ENCODE measurements around the gene RPL19. TPM values are rescaled to one million over a fixed set of nuclear protein-coding genes. Genes with fewer than 3 reads are reported as not detected.

Gene RPL19
- total RNA-seq, 1 experiment from 2014 or later: 4,123 TPM

- DNase-seq: no peak
Measured at GRCh38 chr17:39225959-39226683, 26.0 kb downstream of the RPL19 start.

GRCh38 chr17:39227364-39227919, 27.4 kb downstream of the RPL19 start:
- Histone ChIP-seq H3K9me3 (no peaks in the 10 kb centered on the region), H3K36me3 (no peaks in the 10 kb centered on the region), H3K4me3 (no peak overlapping the region), H3K27me3 (peaks cover 7% of the 10 kb centered on the region)
- DNase-seq: no peak

More at GRCh38 chr17:39225959-39226683, 26.0 kb downstream of the RPL19 start:
- Histone ChIP-seq H3K36me3 (no peaks in the 10 kb centered on the region), H3K4me3 (no peak overlapping the region), H3K27me3 (peaks cover 7% of the 10 kb centered on the region), H3K9me3 (no peaks in the 10 kb centered on the region)

- Histone ChIP-seq H3K9me3 (no peaks in the 10 kb centered on the region), H3K4me3 (no peak overlapping the region), H3K27me3 (peaks cover 7% of the 10 kb centered on the region), H3K36me3 (no peaks in the 10 kb centered on the region)
- DNase-seq: peak; percentile 66
Measured at GRCh38 chr17:39229274-39229913, 29.3 kb downstream of the RPL19 start.

- DNase-seq: no peak
- peaks cover 5% of the 10 kb centered on the region for H3K27me3 ChIP-seq
- no peaks in the 10 kb centered on the region for H3K9me3 ChIP-seq
Measured at GRCh38 chr17:39230361-39230760, 30.3 kb downstream of the RPL19 start.

GRCh38 chr17:39231091-39231561, 31.0 kb downstream of the RPL19 start:
- no peak for DNase-seq
- Histone ChIP-seq H3K4me3 (no peak overlapping the region), H3K9me3 (no peaks in the 10 kb centered on the region), H3K27me3 (0 out of 2 replicates have a peak, but pooled peaks cover 1% of the 10 kb centered on the region), H3K36me3 (no peaks in the 10 kb centered on the region)

More at GRCh38 chr17:39230361-39230760, 30.3 kb downstream of the RPL19 start:
- H3K36me3 ChIP-seq: no peaks in the 10 kb centered on the region
- H3K4me3 ChIP-seq: no peak overlapping the region

GRCh38 chr17:39231591-39232551, 31.8 kb downstream of the RPL19 start:
- peak; percentile 42 for DNase-seq
- Histone ChIP-seq H3K9me3 (no peaks in the 10 kb centered on the region), H3K4me3 (no peak overlapping the region), H3K27me3 (no peaks in the 10 kb centered on the region), H3K36me3 (no peaks in the 10 kb centered on the region)

GRCh38 chr17:39235555-39236449, 35.7 kb downstream of the RPL19 start:
- Histone ChIP-seq H3K9me3 (no peaks in the 10 kb centered on the region), H3K4me3 (no peak overlapping the region), H3K27me3 (no peaks in the 10 kb centered on the region), H3K36me3 (no peaks in the 10 kb centered on the region)
- peak; percentile 40 for DNase-seq

GRCh38 chr17:39236450-39236927, 36.4 kb downstream of the RPL19 start:
- Histone ChIP-seq H3K36me3 (no peaks in the 10 kb centered on the region), H3K9me3 (no peaks in the 10 kb centered on the region), H3K4me3 (no peak overlapping the region), H3K27me3 (no peaks in the 10 kb centered on the region)
- no peak for DNase-seq

- no peak for DNase-seq
Measured at GRCh38 chr17:39236981-39237441, 36.9 kb downstream of the RPL19 start.

GRCh38 chr17:39237586-39237985, 37.5 kb downstream of the RPL19 start:
- H3K27me3 ChIP-seq: no peaks in the 10 kb centered on the region
- no peak for DNase-seq
- H3K4me3 ChIP-seq: no peak overlapping the region
- H3K9me3 ChIP-seq: no peaks in the 10 kb centered on the region
- no peaks in the 10 kb centered on the region for H3K36me3 ChIP-seq

More at GRCh38 chr17:39236981-39237441, 36.9 kb downstream of the RPL19 start:
- no peaks in the 10 kb centered on the region for H3K27me3 ChIP-seq
- no peaks in the 10 kb centered on the region for H3K36me3 ChIP-seq
- no peak overlapping the region for H3K4me3 ChIP-seq
- H3K9me3 ChIP-seq: no peaks in the 10 kb centered on the region

GRCh38 chr17:39238311-39238972, 38.4 kb downstream of the RPL19 start:
- no peak overlapping the region for H3K4me3 ChIP-seq
- no peaks in the 10 kb centered on the region for H3K27me3 ChIP-seq
- no peaks in the 10 kb centered on the region for H3K9me3 ChIP-seq
- peak; percentile 79 for DNase-seq
- H3K36me3 ChIP-seq: no peaks in the 10 kb centered on the region

- Histone ChIP-seq H3K36me3 (no peaks in the 10 kb centered on the region), H3K4me3 (no peak overlapping the region), H3K27me3 (no peaks in the 10 kb centered on the region), H3K9me3 (no peaks in the 10 kb centered on the region)
- no peak for DNase-seq
Measured at GRCh38 chr17:39239640-39240314, 39.7 kb downstream of the RPL19 start.

- DNase-seq: no peak
- Histone ChIP-seq H3K9me3 (no peaks in the 10 kb centered on the region), H3K4me3 (no peak overlapping the region), H3K36me3 (no peaks in the 10 kb centered on the region), H3K27me3 (no peaks in the 10 kb centered on the region)
Measured at GRCh38 chr17:39240631-39241030, 40.5 kb downstream of the RPL19 start.

GRCh38 chr17:39243155-39243554, 43.1 kb downstream of the RPL19 start:
- no peak for DNase-seq

More at GRCh38 chr17:39243155-39243554, 43.1 kb downstream of the RPL19 start:
- no peak overlapping the region for H3K4me3 ChIP-seq
- H3K9me3 ChIP-seq: no peaks in the 10 kb centered on the region
- H3K36me3 ChIP-seq: no peaks in the 10 kb centered on the region
- H3K27me3 ChIP-seq: no peaks in the 10 kb centered on the region

All from MG63 (cell line).